DMS153 (cell line): ENCODE data around the gene APLF.

Source experiments
- DNase-seq: peaks from one replicate; lab custom pipeline; 2025; lab: John Stamatoyannopoulos, UW

Gene APLF

GRCh38 chr2:68467077-68467960 lies at the start of gene APLF, which contains the start of gene FBXO48:
Gene APLF (plus strand): TSS chr2:68467585. CDS start chr2:68467732, 147 bp downstream.
Gene FBXO48 (minus strand): TSS chr2:68467294. CDS start chr2:68465145, 2,149 bp downstream.
- DNase-seq, result peak; percentile 99

DNA sequence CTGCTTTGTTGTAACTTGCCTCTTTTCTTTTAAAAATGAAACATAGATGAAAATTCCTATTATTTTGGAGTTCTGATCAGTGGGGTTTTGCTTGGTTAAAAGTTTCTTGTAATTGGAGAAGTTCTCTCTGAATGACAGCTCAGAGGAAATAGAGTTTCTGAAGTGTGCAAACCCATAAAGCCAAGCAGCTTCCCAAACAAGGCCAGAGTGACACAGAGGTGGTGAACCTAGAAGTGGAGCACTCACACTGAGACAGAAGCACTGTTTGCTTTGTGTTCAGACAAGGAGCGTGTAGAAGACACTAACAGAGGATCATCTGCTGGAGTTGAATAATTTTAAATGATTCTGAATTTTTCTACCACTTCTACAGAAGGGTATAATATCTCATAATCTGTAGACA lies 49.5 kb upstream of the APLF start:
- no peak for DNase-seq

GRCh38 chr2:68418419-68418818 lies 49.0 kb upstream of the APLF start:
- DNase-seq, result no peak

GRCh38 chr2:68418855-68419254 lies 48.5 kb upstream of the APLF start:
- no peak for DNase-seq

GRCh38 chr2:68420254-68420910 lies 47.0 kb upstream of the APLF start:
- DNase-seq, result no peak

DNA sequence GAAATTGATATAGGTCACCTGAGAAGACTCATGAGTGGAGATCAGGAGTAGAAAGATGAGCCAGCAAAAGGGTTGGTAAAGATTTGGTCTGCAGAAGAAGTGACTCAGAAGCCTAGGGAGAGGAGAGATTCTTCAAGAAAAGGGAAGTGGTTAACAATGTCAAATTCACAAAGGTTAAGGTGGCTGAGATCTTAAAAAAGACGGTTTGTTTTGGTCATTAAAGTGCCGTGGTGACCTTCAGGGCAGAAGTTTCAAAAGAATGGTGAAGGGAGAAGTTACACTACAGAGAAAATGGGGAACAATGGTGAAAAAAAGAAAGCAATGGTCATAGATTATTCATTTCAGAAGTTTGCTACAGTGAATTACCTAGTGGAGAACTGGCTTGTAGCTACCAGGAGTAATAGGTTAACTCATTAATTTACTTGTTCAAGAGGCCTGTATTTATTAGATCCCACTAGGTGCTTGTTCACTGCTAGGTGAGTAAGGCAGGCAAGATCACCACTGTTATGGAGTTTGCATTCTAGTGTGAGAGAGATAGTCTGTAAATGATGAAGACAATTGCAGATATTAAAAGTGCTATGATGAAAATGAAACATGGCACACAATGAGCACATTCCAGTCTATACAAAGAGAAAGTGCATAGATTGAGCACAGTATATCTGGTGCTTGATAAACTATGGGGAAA lies 43.3 kb upstream of the APLF start:
- DNase-seq, result no peak

- no peak for DNase-seq
These were observed 41.9 kb upstream of the APLF start for GRCh38 chr2:68425503-68425902.

- no peak for DNase-seq
These were observed 40.9 kb upstream of the APLF start for GRCh38 chr2:68426446-68426845.

- DNase-seq, result no peak
These were observed 40.4 kb upstream of the APLF start for GRCh38 chr2:68426848-68427579.

GRCh38 chr2:68428126-68428525 lies 39.3 kb upstream of the APLF start:
- DNase-seq, result no peak

- DNase-seq, result no peak
These were observed 38.6 kb upstream of the APLF start for GRCh38 chr2:68428746-68429145.

GRCh38 chr2:68429311-68429826 lies 38.0 kb upstream of the APLF start:
- no peak for DNase-seq

DNA sequence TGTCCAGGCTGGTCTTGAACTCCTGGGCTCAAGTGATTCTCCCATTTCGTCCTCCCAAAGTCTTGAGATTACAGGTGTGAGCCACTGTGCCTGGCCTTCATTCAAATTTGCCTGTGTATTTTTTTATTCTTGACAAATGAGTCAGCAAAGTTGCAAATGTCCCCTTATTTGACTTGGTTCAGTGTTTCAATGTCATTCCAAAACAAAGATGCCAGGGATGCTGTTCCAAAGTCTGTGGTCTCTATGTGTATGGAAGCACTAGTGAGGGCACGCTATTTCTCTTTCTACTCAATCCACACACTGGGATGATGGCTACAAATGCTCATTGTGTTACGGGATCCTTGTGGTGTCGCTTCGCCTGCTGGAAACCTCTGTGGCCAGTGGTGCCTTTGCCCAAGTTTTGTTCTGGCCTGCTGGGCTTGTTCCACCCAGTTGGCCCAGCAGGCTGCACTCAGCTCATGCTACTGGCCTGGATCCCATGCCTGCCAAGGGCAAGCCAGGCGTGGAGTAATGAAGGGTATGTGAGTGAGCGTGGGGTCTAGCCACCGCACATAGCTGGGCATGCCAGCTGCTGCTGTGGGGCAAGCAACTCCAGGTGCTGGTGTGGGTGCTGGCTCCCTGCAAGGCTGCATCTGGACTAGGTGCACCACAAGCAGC lies 35.9 kb upstream of the APLF start:
- DNase-seq, result no peak

GRCh38 chr2:68432696-68433658 lies 34.4 kb upstream of the APLF start:
- no peak for DNase-seq

- no peak for DNase-seq
These were observed 32.4 kb upstream of the APLF start for GRCh38 chr2:68434981-68435380.

DNA sequence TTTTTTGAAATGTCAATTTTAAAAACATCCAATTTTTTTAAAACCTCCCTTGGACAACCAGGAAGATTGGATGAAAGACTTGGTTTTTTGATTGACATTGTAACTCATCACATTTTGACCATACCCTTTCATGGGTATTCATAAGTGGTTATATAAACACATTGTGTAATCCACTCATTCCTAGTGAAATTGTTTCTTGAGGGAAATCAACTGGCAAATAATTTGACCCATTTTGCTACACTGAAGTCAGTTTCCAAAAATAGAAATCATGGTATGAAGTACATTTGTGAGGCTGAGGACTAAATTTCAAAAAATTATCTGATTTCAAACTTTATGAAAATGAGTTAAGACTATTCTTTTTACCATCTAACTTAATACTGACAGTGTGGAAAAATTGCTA lies 31.8 kb upstream of the APLF start:
- DNase-seq, result no peak

GRCh38 chr2:68436270-68436669 lies 31.1 kb upstream of the APLF start:
- DNase-seq, result no peak

GRCh38 chr2:68438455-68439303 lies 28.7 kb upstream of the APLF start:
- no peak for DNase-seq
